K562 (cell line): ENCODE results near the gene DAB2IP.

Experiments used
- POLR2A ChIP-seq: fragments of 450-650 bp; conservative IDR thresholded peaks from 2 replicates; pipeline ENCODE4 v1.6.1; 2016
- SRF ChIP-seq, 2 experiments: fragments of 250-450, 450-650 bp in 1 of 2; sonication (Bioruptor Pico) in 1 of 2; sonication (generic) in 1 of 2; formaldehyde crosslinking; IDR thresholded peaks; 2 replicates each; pipeline versions ENCODE4 v1.5.0 to v1.5.1; 2020 to 2022; ENCODE audit warnings: mild to moderate bottlenecking in 1 of 2, missing genetic modification reagents in 1 of 2

DNA sequence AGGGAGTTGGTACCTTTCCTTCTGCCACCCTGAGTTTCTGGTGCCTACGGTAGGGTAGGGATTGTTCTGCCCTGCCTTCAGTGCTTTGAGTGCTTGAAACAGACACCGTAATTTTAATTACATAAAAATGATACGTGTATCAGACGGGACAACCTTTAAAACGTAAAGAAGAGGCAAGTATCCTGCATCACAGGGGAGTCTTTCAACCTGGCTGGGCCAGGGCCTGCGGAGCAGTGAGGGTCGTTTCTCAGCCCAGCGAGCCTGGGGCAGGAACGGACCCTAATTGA lies 483 bp upstream of the DAB2IP start:
- TF ChIP-seq POLR2A = no peak
- no peak for TF ChIP-seq SRF (CRISPR knock-in tag; IDR thresholded peaks at IDR 0.05)
